SH-SY5Y (cell line): ENCODE results near the gene SPRED2.

Experiments used
- GATA2 ChIP-seq: IDR thresholded peaks from 2 replicates; pipeline ENCODE4 v1.6.1; 2011; ENCODE audit warnings: mild to moderate bottlenecking, low read depth, low read length
- GATA3 ChIP-seq: IDR thresholded peaks from 2 replicates; pipeline ENCODE4 v1.6.1; 2011; ENCODE audit warnings: low read depth, mild to moderate bottlenecking, low read length, moderate library complexity

DNA sequence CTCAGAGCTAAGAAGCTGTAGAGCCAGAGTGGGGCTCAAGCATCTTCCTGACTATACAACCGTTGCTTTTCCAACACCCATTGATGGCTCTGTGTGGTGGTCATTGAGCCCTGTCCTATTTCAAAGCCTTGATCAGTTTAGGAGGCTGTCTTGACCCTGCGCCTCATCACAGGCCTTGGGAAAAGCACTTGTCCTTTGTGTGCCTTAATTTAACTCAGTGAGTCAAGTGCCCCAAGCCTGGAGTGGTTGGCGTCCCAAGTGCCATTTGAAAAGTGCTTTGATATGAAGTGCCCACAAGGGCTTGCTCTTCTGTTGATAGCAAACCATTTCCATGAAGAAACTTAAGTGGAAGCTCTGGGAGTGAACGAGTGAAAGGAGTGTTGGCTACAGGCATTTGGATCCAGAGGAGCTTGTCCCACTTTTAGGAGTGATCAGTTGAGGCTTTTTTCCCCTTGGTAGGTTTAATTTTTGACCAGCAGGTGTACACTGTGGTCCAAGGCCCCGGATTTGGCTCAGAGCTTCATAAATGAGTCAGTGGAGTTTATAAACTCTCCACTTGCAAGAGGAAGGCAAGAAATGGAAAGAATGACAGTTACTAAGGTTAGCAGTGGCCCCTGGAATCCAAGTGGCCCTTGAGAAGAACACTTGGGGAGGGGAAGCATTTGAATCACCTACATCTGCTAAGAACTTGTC, 154.5 kb downstream of the SPRED2 start:
- no peak for TF ChIP-seq GATA2
- TF ChIP-seq GATA3, result no peak
